ENCODE data around the gene NRXN3. TPM values are rescaled to one million over a fixed set of nuclear protein-coding genes. Genes with fewer than 3 reads are reported as not detected.

The NRXN3 gene
- total and polyA plus RNA-seq, 2 experiments from 2014 or later, result 1.0 to 1.8 TPM

GRCh38 chr14:79493081-79493645 is 1323.0 kb downstream of the NRXN3 start (continued):
- TF ChIP-seq, protein P1, sequence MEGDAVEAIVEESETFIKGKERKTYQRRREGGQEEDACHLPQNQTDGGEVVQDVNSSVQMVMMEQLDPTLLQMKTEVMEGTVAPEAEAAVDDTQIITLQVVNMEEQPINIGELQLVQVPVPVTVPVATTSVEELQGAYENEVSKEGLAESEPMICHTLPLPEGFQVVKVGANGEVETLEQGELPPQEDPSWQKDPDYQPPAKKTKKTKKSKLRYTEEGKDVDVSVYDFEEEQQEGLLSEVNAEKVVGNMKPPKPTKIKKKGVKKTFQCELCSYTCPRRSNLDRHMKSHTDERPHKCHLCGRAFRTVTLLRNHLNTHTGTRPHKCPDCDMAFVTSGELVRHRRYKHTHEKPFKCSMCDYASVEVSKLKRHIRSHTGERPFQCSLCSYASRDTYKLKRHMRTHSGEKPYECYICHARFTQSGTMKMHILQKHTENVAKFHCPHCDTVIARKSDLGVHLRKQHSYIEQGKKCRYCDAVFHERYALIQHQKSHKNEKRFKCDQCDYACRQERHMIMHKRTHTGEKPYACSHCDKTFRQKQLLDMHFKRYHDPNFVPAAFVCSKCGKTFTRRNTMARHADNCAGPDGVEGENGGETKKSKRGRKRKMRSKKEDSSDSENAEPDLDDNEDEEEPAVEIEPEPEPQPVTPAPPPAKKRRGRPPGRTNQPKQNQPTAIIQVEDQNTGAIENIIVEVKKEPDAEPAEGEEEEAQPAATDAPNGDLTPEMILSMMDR (conservative IDR thresholded peaks at IDR 0.05; ENCODE audit: low read depth in 2 of 2), result no peak
- no peak for TF ChIP-seq POLR2AphosphoS5 (IDR thresholded peaks at IDR 0.05; ENCODE audit: low read depth)
- TF ChIP-seq, protein P2, sequence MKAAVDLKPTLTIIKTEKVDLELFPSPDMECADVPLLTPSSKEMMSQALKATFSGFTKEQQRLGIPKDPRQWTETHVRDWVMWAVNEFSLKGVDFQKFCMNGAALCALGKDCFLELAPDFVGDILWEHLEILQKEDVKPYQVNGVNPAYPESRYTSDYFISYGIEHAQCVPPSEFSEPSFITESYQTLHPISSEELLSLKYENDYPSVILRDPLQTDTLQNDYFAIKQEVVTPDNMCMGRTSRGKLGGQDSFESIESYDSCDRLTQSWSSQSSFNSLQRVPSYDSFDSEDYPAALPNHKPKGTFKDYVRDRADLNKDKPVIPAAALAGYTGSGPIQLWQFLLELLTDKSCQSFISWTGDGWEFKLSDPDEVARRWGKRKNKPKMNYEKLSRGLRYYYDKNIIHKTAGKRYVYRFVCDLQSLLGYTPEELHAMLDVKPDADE (IDR thresholded peaks at IDR 0.05), result no peak
- TF ChIP-seq ZNF114 (CRISPR knock-in tag; IDR thresholded peaks at IDR 0.05), result no peak

- Histone ChIP-seq H3K36me3 (ENCODE audit: insufficient read depth) (no peaks in the 10 kb centered on the region), H3K79me2 (replicated peaks; ENCODE audit: insufficient read depth) (no peaks in the 10 kb centered on the region), H3F3A (replicated peaks; ENCODE audit: low read depth) (no peaks in the 10 kb centered on the region), H3K27me3 (ENCODE audit: insufficient read depth) (no peaks in the 10 kb centered on the region), H3K4me3 (no peak overlapping the region), H4K20me1 (replicated peaks; ENCODE audit: insufficient read depth) (no peaks in the 10 kb centered on the region), H3K9me2 (ENCODE audit: insufficient read depth) (no peaks in the 10 kb centered on the region), H3K27ac (ENCODE audit: low read depth) (no peak overlapping the region), H3K4me1 (ENCODE audit: insufficient read depth) (no peaks in the 10 kb centered on the region), H2AFZ (no peak overlapping the region), H3K4me2 (no peak overlapping the region)
- ATAC-seq (no peak), DNase-seq (ENCODE audit: low spot score) (no peak)
- Mint-ChIP-seq H3K9me3 (no peaks in the 10 kb centered on the region), H3K4me3 (no peak overlapping the region), H3K27ac (no peak overlapping the region), H3K4me1 (peaks cover 2% of the 10 kb centered on the region; the same call in 2 of the 3 replicates), H3K27me3 (ENCODE audit: insufficient read depth, low read depth, poor library complexity) (no peaks in the 10 kb centered on the region), H3K36me3 (ENCODE audit: low read depth) (no peaks in the 10 kb centered on the region)
- TF ChIP-seq, protein P3, sequence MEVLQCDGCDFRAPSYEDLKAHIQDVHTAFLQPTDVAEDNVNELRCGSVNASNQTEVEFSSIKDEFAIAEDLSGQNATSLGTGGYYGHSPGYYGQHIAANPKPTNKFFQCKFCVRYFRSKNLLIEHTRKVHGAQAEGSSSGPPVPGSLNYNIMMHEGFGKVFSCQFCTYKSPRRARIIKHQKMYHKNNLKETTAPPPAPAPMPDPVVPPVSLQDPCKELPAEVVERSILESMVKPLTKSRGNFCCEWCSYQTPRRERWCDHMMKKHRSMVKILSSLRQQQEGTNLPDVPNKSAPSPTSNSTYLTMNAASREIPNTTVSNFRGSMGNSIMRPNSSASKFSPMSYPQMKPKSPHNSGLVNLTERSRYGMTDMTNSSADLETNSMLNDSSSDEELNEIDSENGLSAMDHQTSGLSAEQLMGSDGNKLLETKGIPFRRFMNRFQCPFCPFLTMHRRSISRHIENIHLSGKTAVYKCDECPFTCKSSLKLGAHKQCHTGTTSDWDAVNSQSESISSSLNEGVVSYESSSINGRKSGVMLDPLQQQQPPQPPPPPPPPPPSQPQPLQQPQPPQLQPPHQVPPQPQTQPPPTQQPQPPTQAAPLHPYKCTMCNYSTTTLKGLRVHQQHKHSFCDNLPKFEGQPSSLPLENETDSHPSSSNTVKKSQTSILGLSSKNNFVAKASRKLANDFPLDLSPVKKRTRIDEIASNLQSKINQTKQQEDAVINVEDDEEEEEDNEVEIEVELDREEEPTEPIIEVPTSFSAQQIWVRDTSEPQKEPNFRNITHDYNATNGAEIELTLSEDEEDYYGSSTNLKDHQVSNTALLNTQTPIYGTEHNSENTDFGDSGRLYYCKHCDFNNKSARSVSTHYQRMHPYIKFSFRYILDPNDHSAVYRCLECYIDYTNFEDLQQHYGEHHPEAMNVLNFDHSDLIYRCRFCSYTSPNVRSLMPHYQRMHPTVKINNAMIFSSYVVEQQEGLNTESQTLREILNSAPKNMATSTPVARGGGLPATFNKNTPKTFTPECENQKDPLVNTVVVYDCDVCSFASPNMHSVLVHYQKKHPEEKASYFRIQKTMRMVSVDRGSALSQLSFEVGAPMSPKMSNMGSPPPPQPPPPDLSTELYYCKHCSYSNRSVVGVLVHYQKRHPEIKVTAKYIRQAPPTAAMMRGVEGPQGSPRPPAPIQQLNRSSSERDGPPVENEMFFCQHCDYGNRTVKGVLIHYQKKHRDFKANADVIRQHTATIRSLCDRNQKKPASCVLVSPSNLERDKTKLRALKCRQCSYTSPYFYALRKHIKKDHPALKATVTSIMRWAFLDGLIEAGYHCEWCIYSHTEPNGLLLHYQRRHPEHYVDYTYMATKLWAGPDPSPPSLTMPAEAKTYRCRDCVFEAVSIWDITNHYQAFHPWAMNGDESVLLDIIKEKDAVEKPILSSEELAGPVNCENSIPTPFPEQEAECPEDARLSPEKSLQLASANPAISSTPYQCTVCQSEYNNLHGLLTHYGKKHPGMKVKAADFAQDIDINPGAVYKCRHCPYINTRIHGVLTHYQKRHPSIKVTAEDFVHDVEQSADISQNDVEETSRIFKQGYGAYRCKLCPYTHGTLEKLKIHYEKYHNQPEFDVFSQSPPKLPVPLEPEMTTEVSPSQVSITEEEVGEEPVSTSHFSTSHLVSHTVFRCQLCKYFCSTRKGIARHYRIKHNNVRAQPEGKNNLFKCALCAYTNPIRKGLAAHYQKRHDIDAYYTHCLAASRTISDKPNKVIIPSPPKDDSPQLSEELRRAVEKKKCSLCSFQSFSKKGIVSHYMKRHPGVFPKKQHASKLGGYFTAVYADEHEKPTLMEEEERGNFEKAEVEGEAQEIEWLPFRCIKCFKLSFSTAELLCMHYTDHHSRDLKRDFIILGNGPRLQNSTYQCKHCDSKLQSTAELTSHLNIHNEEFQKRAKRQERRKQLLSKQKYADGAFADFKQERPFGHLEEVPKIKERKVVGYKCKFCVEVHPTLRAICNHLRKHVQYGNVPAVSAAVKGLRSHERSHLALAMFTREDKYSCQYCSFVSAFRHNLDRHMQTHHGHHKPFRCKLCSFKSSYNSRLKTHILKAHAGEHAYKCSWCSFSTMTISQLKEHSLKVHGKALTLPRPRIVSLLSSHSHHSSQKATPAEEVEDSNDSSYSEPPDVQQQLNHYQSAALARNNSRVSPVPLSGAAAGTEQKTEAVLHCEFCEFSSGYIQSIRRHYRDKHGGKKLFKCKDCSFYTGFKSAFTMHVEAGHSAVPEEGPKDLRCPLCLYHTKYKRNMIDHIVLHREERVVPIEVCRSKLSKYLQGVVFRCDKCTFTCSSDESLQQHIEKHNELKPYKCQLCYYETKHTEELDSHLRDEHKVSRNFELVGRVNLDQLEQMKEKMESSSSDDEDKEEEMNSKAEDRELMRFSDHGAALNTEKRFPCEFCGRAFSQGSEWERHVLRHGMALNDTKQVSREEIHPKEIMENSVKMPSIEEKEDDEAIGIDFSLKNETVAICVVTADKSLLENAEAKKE (CRISPR knock-in tag; IDR thresholded peaks at IDR 0.05), result no peak
- TF ChIP-seq NANOG (IDR thresholded peaks at IDR 0.05; ENCODE audit: borderline replicate concordance), result no peak
- TF ChIP-seq STAT1 (IDR thresholded peaks at IDR 0.05; ENCODE audit: unreplicated experiment), result no peak
- TF ChIP-seq EZH2 (IDR thresholded peaks at IDR 0.05; ENCODE audit: low read depth, unreplicated experiment), result no peak
- TF ChIP-seq, protein P2 (IDR thresholded peaks at IDR 0.05), result no peak
- no peak for TF ChIP-seq ZNF331 (CRISPR knock-in tag; IDR thresholded peaks at IDR 0.05; ENCODE audit: low read depth)
- no peak for TF ChIP-seq POLR2AphosphoS5 (IDR thresholded peaks at IDR 0.05; ENCODE audit: low read depth)
- no peak for TF ChIP-seq EZH2phosphoT487 (IDR thresholded peaks at IDR 0.05; ENCODE audit: unreplicated experiment)
- no peak for TF ChIP-seq JUNB (IDR thresholded peaks at IDR 0.05; ENCODE audit: unreplicated experiment)
- TF ChIP-seq, protein P1 (conservative IDR thresholded peaks at IDR 0.05; ENCODE audit: low read depth in 2 of 2), result no peak
- no peak for TF ChIP-seq CREB1 (CRISPR knock-in tag; IDR thresholded peaks at IDR 0.05; ENCODE audit: low read depth)
- TF ChIP-seq ZNF114 (CRISPR knock-in tag; IDR thresholded peaks at IDR 0.05), result no peak
These were observed 1326.5 kb downstream of the NRXN3 start for GRCh38 chr14:79496701-79497100.

Measured in GM23338 (cell line).